ENCODE measurements around the gene SNAPC2.

The SNAPC2 gene

GRCh38 chr19:7965921-7966665 lies 46.0 kb downstream of the SNAPC2 start:
- Histone ChIP-seq H3K36me3 (ENCODE audit: control insufficient read depth, insufficient read depth, low read length) (no peaks in the 10 kb centered on the region), H3K27me3 (ENCODE audit: control insufficient read depth, insufficient read depth, low read length) (no peaks in the 10 kb centered on the region), H3K27ac (no peak overlapping the region), H3K79me2 (peaks cover 4% of the 10 kb centered on the region), H3K4me1 (no peaks in the 10 kb centered on the region), H2AFZ (no peak overlapping the region), H3K4me3 (ENCODE audit: low read depth, low read length) (no peak overlapping the region), H3K9me3 (ENCODE audit: control insufficient read depth, low read length) (no peaks in the 10 kb centered on the region), H3K9ac (no peak overlapping the region), H3K4me2 (ENCODE audit: low read length) (no peak overlapping the region)
- no peak for TF ChIP-seq CTCF (IDR thresholded peaks at IDR 0.05)

GRCh38 chr19:7968008-7968795 lies 48.1 kb downstream of the SNAPC2 start:
- peaks cover 4% of the 10 kb centered on the region for H3K79me2 ChIP-seq
- H3K4me3 ChIP-seq (ENCODE audit: low read depth, low read length) = no peak overlapping the region
- H3K27me3 ChIP-seq (ENCODE audit: control insufficient read depth, insufficient read depth, low read length) = no peaks in the 10 kb centered on the region
- no peak overlapping the region for H3K9ac ChIP-seq
- no peaks in the 10 kb centered on the region for H3K36me3 ChIP-seq (ENCODE audit: control insufficient read depth, insufficient read depth, low read length)
- H3K9me3 ChIP-seq (ENCODE audit: control insufficient read depth, low read length) = no peaks in the 10 kb centered on the region
- H3K4me1 ChIP-seq = no peaks in the 10 kb centered on the region
- no peak overlapping the region for H3K27ac ChIP-seq
- no peak overlapping the region for H3K4me2 ChIP-seq (ENCODE audit: low read length)
- no peak for TF ChIP-seq CTCF (IDR thresholded peaks at IDR 0.05)
- no peak overlapping the region for H2AFZ ChIP-seq

GRCh38 chr19:7968796-7969554 lies 48.8 kb downstream of the SNAPC2 start:
- Histone ChIP-seq H2AFZ (no peak overlapping the region), H3K27ac (no peak overlapping the region), H3K36me3 (ENCODE audit: control insufficient read depth, insufficient read depth, low read length) (no peaks in the 10 kb centered on the region), H3K4me1 (no peaks in the 10 kb centered on the region), H3K9ac (no peak overlapping the region), H3K27me3 (ENCODE audit: control insufficient read depth, insufficient read depth, low read length) (no peaks in the 10 kb centered on the region), H3K9me3 (ENCODE audit: control insufficient read depth, low read length) (no peaks in the 10 kb centered on the region), H3K4me3 (ENCODE audit: low read depth, low read length) (no peak overlapping the region), H3K79me2 (peaks cover 9% of the 10 kb centered on the region), H3K4me2 (ENCODE audit: low read length) (no peak overlapping the region)
- no peak for TF ChIP-seq CTCF (IDR thresholded peaks at IDR 0.05)

GRCh38 chr19:7969555-7969939 lies 49.4 kb downstream of the SNAPC2 start:
- no peak for TF ChIP-seq CTCF (IDR thresholded peaks at IDR 0.05)
- no peak overlapping the region for H3K4me3 ChIP-seq (ENCODE audit: low read depth, low read length)
- H3K79me2 ChIP-seq = peaks cover 9% of the 10 kb centered on the region
- no peak overlapping the region for H3K4me2 ChIP-seq (ENCODE audit: low read length)
- no peaks in the 10 kb centered on the region for H3K27me3 ChIP-seq (ENCODE audit: control insufficient read depth, insufficient read depth, low read length)
- no peak overlapping the region for H3K27ac ChIP-seq
- no peak overlapping the region for H3K9ac ChIP-seq
- no peaks in the 10 kb centered on the region for H3K9me3 ChIP-seq (ENCODE audit: control insufficient read depth, low read length)
- H3K4me1 ChIP-seq = no peaks in the 10 kb centered on the region
- no peak overlapping the region for H2AFZ ChIP-seq
- H3K36me3 ChIP-seq (ENCODE audit: control insufficient read depth, insufficient read depth, low read length) = no peaks in the 10 kb centered on the region
